ENCODE results near the gene RAPGEF1. TPM values are rescaled to one million over a fixed set of nuclear protein-coding genes. Genes with fewer than 3 reads are reported as not detected.

RAPGEF1 gene
- total and polyA plus RNA-seq, 9 of the 15 experiments (the other 6 are each of a cell fraction or from before 2014, with no cell fraction given), result 0.06 to 44.1 (median 19.9) TPM

- TF ChIP-seq MGA (IDR thresholded peaks at IDR 0.05) (no peak), ZNF75A (CRISPR knock-in tag; IDR thresholded peaks at IDR 0.05) (no peak)
These were observed 8.6 kb upstream of the RAPGEF1 start (continued) for GRCh38 chr9:131748411-131748955.
